ENCODE results near the gene OPN1SW.

The OPN1SW gene, protein sequence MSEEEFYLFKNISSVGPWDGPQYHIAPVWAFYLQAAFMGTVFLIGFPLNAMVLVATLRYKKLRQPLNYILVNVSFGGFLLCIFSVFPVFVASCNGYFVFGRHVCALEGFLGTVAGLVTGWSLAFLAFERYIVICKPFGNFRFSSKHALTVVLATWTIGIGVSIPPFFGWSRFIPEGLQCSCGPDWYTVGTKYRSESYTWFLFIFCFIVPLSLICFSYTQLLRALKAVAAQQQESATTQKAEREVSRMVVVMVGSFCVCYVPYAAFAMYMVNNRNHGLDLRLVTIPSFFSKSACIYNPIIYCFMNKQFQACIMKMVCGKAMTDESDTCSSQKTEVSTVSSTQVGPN

DNA sequence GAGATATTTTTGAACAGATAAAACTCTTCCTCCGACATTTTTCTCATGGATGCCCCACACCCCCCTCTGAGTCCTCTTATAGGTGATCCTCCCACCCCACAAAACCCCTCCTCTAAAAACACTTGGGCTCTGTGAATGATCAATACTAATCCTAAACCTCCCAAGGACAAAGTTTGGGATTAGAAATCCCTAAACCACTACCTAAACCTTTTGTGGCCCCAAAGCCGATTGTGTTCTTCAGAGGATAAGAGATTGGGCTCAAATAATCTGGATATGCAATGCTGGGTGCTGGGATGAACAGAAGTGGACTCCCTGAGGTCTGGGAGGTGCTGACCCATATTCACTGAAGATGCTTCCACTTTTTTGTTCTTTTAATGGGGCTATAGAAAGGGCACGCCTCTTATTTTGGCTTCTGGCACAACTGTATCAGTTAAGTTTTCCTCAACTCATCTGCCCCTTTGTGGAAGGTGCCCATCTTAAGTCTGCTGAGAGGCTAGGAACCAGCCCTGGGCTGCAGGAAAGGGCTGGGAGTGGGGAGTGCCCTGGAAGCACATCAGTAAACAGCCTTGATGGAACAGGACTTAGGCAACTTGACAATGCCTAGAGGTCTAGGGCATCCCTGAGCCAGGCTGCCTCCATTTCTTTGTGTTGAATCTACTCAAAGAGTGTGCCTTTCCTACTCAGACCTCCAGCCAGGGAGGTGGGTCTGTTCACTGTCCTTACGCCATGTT, at the start of gene OPN1SW:
OPN1SW (minus strand) TSS at position 51 of the 731 bp plus-strand sequence; CDS start at position 38, 13 bp downstream.
- in situ Hi-C loops (cut with HindIII; ENCODE audit: low pct_unique_long_range_greater_than_20kb, low sequenced_read_pairs), result no loop called here
- no peak for TF ChIP-seq JUND (IDR thresholded peaks at IDR 0.05; ENCODE audit: low read depth)
- no peak for DNase-seq (ENCODE audit: low read depth in 1 of 2, low spot score in 1 of 2)

DNA sequence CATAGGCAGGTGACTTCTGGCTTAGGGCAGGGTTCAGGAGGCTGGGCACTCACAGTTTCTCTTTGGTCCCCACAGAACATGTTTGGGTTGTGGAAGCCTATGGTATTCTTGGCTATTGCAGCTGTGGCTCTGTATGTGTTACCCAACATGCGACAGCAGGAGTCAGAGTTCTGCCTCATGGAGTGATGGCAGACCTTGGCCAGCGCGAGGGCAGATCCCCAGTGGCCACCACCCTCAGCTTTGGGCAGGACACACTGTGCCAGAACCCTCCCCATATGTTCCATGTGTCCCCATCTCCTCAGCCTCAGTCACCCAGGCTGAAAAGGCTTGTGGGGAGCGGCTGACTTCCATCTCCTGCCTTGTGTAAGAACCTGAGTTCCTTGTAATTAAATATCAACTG, 46.1 kb upstream of the OPN1SW start:
- DNase-seq (ENCODE audit: low read depth in 1 of 2, low spot score in 1 of 2), result no peak
- no peak for TF ChIP-seq JUND (IDR thresholded peaks at IDR 0.05; ENCODE audit: low read depth)
- in situ Hi-C loops (cut with HindIII; ENCODE audit: low pct_unique_long_range_greater_than_20kb, low sequenced_read_pairs), result no loop called here

DNA sequence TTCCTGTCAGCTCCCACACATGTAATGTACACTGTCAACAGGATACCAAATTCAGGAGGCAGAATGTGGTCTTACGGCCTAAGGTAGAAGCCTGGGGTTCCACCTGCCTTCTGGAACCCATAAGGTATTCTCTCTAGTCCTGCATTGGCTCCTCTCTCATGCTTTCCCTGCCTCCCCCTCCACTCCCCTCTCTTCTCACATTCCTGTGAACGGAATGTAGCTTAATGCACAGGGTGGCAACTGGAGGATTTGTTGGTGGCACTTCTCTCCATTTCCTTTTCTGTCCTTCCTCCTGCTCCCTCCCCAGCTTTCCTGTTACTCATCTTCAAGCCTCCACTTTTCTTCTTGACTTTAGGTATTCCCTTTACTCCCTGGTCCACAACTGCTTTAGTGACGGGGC, 43.1 kb upstream of the OPN1SW start:
- in situ Hi-C loops (cut with HindIII; ENCODE audit: low pct_unique_long_range_greater_than_20kb, low sequenced_read_pairs), result no loop called here
- no peak for DNase-seq (ENCODE audit: low read depth in 1 of 2, low spot score in 1 of 2)
- no peak for TF ChIP-seq JUND (IDR thresholded peaks at IDR 0.05; ENCODE audit: low read depth)

DNA sequence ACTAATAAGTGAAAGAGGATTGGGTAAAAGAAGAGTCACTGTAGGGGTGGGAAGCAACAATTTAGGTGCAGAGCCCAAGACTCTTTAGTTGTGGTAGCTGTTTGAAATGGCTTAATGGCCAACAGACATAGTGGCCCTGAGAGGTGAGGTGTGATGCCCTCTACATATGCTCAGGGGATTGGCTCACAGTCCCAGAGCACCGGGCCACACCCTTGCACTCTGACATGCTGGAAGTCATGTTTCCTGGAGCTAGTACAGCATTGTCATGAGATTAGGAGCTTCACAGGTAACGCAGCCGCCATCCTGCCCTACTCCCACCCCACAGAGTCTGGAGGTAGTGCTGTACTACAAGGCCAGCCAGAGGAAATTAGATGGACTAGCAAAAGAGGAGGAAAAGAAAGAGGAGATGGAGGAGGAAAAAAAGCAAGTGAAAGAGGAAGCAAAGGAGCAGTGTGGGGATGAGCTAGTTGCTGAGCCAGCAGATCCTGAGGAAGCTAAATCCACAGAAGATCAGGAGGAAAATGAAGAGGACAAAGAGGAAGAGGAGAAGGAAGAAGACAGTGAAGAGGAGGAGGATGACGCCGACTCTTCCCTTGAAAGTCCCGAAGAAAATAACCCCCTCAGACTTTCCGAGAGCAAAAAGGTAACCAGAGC, 39.8 kb upstream of the OPN1SW start:
- TF ChIP-seq JUND (IDR thresholded peaks at IDR 0.05; ENCODE audit: low read depth), result no peak
- DNase-seq (ENCODE audit: low read depth in 1 of 2, low spot score in 1 of 2), result no peak
- in situ Hi-C loops (cut with HindIII; ENCODE audit: low pct_unique_long_range_greater_than_20kb, low sequenced_read_pairs), result no loop called here

DNA sequence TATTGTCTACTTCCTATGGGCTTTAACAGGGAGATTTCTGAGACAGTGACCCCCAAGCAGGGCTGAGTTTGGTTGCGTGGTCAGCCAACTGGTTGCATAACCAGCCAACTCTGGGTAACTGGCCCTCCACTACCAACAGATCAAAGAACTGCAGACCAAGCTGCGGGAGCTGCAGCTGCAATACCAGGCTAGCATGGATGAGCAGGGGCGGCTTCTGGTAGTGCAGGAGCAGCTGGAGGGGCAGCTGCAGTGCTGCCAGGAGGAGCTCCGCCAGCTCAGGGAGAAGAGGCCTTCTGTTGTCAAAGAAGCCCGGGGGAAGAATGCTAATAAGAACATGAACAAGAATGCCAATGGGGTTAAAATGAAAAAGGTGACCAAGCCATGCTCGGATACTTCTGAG, 38.9 kb upstream of the OPN1SW start:
- DNase-seq (ENCODE audit: low read depth in 1 of 2, low spot score in 1 of 2), result no peak
- in situ Hi-C loops (cut with HindIII; ENCODE audit: low pct_unique_long_range_greater_than_20kb, low sequenced_read_pairs), result no loop called here
- TF ChIP-seq JUND (IDR thresholded peaks at IDR 0.05; ENCODE audit: low read depth), result no peak

DNA sequence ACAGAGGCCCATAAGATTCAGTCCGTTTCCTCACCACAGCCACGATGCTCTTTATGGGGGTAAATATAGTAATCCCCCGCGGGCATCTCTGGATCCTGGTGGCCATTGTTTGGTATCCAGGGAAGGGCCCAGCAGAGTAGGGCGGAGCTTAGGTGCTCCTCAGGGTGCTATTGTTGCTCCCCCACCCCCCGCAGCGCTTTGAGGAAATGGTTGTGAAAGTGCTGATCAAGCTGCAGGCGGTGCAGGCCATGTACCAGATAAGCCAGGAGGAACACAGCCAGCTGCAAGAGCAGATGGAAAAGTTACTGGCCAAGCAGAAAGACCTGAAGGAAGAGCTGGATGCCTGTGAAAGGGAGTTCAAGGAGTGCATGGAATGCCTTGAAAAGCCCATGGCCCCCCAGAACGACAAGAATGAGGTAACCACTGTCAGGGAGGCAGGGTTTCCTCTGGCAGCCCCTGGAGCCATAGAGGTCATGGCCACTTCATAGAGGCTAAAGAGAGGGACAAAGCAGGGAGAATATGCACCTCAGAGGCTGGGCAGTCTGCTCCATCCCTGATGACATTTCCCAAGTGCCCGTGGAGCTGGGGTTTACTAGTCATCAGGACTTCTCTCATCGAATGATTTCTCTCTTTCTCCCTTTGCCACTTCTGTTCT, 37.0 kb upstream of the OPN1SW start:
- in situ Hi-C loops (cut with HindIII; ENCODE audit: low pct_unique_long_range_greater_than_20kb, low sequenced_read_pairs), result no loop called here
- DNase-seq (ENCODE audit: low read depth in 1 of 2, low spot score in 1 of 2), result no peak
- TF ChIP-seq JUND (IDR thresholded peaks at IDR 0.05; ENCODE audit: low read depth), result no peak

DNA sequence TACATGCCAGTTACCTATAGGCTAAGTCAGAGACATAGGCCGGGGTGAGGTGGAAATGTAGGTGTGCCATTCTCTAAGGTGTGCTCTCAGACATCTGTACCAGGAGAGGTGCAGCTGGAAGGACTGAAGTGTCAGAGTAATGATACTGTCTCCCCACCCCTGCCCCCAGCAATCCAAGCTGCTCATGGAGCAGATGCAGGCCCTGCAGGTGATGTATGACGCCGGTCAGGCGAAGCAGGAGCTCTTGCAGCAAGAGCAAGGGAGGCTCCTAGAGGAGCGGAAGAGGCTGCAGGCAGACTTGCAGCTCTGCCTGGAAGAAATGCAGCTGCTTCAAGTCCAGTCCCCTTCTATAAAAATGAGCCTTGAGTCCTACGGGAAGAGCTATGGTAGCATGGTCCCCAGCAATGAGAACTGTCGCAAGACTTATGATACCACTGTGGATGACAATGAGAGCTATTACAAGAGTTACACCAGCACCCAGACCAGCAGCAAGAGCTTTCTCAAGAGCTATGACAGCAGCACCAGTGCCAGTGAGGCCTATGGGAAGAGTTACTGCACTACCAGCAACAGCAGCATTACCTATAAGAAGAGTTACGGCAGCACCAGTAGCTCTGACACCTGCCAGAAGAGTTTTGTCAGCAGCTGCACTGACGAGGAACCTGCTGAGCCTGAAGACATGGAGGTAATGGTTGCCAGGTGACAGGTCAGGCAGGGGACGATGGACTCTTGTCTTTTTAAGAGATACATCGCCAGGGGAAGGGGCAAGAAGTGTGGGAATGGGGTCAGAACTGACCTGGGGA, 36.2 kb upstream of the OPN1SW start:
- no peak for TF ChIP-seq JUND (IDR thresholded peaks at IDR 0.05; ENCODE audit: low read depth)
- in situ Hi-C loops (cut with HindIII; ENCODE audit: low pct_unique_long_range_greater_than_20kb, low sequenced_read_pairs), result no loop called here
- no peak for DNase-seq (ENCODE audit: low read depth in 1 of 2, low spot score in 1 of 2)

DNA sequence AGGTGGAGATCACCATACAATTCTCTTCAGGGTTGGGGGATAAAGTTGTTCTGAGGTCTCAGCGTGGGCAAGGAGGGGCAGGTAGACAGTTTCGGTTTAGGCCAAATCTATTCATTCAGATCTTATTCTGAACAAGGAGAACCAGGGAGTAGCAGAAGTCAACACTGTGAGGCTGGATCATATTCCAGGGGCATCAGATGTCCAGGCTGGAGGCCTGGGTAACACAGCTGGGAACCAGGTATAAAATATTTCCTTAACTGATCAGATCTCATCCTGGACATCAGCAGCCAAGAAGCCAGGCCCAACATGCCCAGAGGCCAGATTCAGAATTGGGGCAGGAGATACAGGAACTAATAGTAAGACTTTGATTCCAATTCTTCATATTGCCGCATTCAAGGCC, 35.4 kb upstream of the OPN1SW start:
- in situ Hi-C loops (cut with HindIII; ENCODE audit: low pct_unique_long_range_greater_than_20kb, low sequenced_read_pairs), result no loop called here
- no peak for TF ChIP-seq JUND (IDR thresholded peaks at IDR 0.05; ENCODE audit: low read depth)
- no peak for DNase-seq (ENCODE audit: low read depth in 1 of 2, low spot score in 1 of 2)

DNA sequence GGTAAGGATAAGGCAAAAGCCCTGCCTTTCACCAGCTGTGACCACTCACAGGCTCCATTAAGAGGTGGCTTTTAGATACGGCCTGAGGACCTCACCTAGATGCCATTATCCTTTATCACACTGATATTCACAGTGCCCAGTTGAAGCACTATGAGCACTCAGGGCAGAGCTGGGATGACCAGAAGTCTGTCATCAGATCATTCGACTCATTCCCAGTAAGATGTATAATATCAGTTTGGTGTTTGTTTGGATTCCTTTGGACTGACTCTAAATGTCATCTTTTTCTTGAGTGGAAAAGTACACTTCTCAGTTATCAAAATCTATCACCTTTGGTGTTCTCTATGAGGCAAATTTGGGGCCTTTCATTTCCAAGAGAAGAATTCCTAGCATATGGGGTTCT, 34.9 kb upstream of the OPN1SW start:
- DNase-seq (ENCODE audit: low read depth in 1 of 2, low spot score in 1 of 2), result no peak
- TF ChIP-seq JUND (IDR thresholded peaks at IDR 0.05; ENCODE audit: low read depth), result no peak
- in situ Hi-C loops (cut with HindIII; ENCODE audit: low pct_unique_long_range_greater_than_20kb, low sequenced_read_pairs), result no loop called here

DNA sequence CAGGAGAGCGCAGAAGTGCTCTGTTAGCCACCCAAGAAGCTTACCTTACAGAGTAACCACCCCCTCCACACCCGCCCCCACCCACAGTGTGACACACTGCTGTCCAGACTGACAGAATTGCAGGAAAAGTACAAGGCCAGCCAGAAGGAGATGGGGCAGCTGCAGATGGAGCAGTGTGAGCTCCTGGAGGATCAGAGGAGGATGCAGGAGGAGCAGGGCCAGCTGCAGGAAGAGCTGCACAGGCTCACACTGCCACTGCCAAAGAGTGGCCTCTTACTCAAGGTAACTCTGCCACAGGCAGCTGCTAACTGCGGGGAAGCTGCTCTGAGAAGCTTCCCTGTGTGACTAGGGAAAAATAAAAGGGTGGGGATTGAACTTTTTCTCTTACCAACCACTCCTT, 33.8 kb upstream of the OPN1SW start:
- DNase-seq (ENCODE audit: low read depth in 1 of 2, low spot score in 1 of 2), result no peak
- in situ Hi-C loops (cut with HindIII; ENCODE audit: low pct_unique_long_range_greater_than_20kb, low sequenced_read_pairs), result no loop called here
- no peak for TF ChIP-seq JUND (IDR thresholded peaks at IDR 0.05; ENCODE audit: low read depth)

DNA sequence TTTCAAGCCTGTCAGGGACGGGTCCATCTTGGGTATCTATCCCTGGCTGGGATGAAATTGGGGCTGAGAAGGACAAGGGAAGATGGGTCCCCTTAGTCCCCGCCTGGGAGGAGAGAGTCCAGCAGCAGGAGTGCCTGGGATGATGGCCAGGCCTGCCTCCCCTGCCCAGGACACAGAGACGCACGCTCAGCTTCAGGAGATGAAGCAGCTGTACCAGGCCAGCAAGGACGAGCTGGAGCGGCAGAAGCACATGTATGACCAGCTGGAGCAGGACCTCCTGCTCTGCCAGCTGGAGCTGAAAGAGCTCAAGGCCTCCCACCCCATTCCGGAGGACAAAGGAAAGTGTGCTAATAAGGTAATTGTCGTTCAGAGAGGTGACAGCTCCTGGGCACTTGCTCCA, 31.6 kb upstream of the OPN1SW start:
- DNase-seq (ENCODE audit: low read depth in 1 of 2, low spot score in 1 of 2), result no peak
- in situ Hi-C loops (cut with HindIII; ENCODE audit: low pct_unique_long_range_greater_than_20kb, low sequenced_read_pairs), result no loop called here

DNA sequence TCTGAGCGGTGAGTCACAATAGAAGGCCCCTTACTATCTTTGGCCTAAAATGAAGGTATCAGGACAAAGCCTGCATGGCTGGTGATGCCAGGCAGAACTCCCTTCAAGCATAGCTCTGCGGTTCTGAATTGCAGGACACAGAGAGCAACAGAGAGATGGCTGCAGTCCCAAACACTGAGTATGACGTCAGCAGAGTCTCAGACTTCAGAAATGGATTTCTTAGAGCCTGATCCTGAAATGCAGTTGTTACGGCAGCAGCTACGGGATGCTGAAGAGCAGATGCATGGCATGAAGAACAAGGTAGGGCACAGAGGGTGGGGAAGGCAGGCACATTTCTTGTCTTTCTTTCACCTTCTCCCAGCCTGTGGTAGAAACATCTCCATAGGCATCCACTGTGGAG, 29.6 kb upstream of the OPN1SW start:
- no peak for DNase-seq (ENCODE audit: low read depth in 1 of 2, low spot score in 1 of 2)
- TF ChIP-seq JUND (IDR thresholded peaks at IDR 0.05; ENCODE audit: low read depth), result no peak
- in situ Hi-C loops (cut with HindIII; ENCODE audit: low pct_unique_long_range_greater_than_20kb, low sequenced_read_pairs), result no loop called here

More for the DNA sequence above, 31.6 kb upstream of the OPN1SW start:
- TF ChIP-seq JUND (IDR thresholded peaks at IDR 0.05; ENCODE audit: low read depth), result no peak
